HUES64 (cell line): Measurements from ENCODE around the gene ASPN. TPM values are rescaled to one million over a fixed set of nuclear protein-coding genes. Genes with fewer than 3 reads are reported as not detected.

Experiments
- H3K27ac ChIP-seq: 2 replicates; pipeline ENCODE4 v1.7.0; 2013; ENCODE audit warnings: low read depth, low read length, inconsistent platforms
- H3K27me3 ChIP-seq: 2 replicates; pipeline ENCODE4 v1.6.1; 2013; ENCODE audit warnings: mild to moderate bottlenecking, low read length; ENCODE audit not compliant: insufficient read depth
- H3K36me3 ChIP-seq: 2 replicates; pipeline ENCODE4 v1.6.1; 2013; ENCODE audit warnings: mild to moderate bottlenecking, low read length; ENCODE audit not compliant: insufficient read depth
- H3K4me1 ChIP-seq: 2 replicates; pipeline ENCODE4 v1.6.1; 2013; ENCODE audit warnings: mild to moderate bottlenecking, low read length, moderate library complexity; ENCODE audit not compliant: insufficient read depth
- H3K4me3 ChIP-seq: 2 replicates; pipeline ENCODE4 v1.5.1; 2013; ENCODE audit warnings: mild to moderate bottlenecking, low read length, moderate library complexity
- H3K9ac ChIP-seq: 2 replicates; pipeline ENCODE4 v1.6.1; 2013; ENCODE audit warnings: mild to moderate bottlenecking, low read depth, low read length
- H3K9me3 ChIP-seq: 2 replicates; pipeline ENCODE4 v1.6.1; 2013; ENCODE audit warnings: low read depth, low read length; ENCODE audit not compliant: insufficient read depth
- WGBS: fragments of 150-250, 120-280 bp; methylation state at CpG from one replicate; pipeline ENCODE4 v1.1.7; 2013; ENCODE audit warnings: missing lambda C conversion rate; 5-methylcytosine and 5-hydroxymethylcytosine counted together
- polyA plus RNA-seq, 2 experiments: library from polyadenylated mRNA; stranded (reverse); fragments of 50-300 nt; gene quantifications; one replicate each; pipeline ENCODE4 v1.2.3, GENCODE V29; 2013

ASPN gene
- polyA plus RNA-seq (2013, experiment 1 of 2), result not detected
- not detected for polyA plus RNA-seq (2013, experiment 2 of 2)

DNA sequence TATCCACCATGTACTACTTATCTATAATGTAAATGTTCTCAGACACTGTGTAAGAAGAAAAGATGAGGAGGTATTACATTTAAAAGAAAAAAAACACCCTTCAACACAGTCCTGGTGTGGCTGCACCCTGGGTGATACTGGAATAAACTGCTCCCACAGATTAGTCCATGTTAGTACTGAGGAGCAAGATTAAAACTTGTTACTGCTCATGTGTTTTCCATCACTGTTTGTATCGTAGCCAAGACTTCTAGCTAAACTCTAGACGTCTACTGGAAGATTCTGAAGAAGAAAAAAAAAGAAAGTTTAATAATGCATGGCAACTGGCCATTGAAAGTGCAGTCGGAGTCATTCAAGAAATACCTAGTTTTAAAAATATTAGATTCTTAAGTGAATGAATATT is at the start of gene ASPN:
ASPN (minus strand) TSS at position 178 of the 400 bp plus-strand sequence.
- H3K27me3 ChIP-seq, result no peaks in the 10 kb centered on the region
- 97% methylated on average over 2 of the region's 3 CpGs for WGBS
- H3K9ac ChIP-seq, result no peak within 1 kb of the TSS
- no peaks in the 10 kb centered on the region for H3K9me3 ChIP-seq
- H3K27ac ChIP-seq, result no peak within 1 kb of the TSS
- H3K4me3 ChIP-seq, result no peak within 1 kb of the TSS
- no peaks in the 10 kb centered on the region for H3K36me3 ChIP-seq
- H3K4me1 ChIP-seq, result peaks cover 18% of the 10 kb centered on the region

DNA sequence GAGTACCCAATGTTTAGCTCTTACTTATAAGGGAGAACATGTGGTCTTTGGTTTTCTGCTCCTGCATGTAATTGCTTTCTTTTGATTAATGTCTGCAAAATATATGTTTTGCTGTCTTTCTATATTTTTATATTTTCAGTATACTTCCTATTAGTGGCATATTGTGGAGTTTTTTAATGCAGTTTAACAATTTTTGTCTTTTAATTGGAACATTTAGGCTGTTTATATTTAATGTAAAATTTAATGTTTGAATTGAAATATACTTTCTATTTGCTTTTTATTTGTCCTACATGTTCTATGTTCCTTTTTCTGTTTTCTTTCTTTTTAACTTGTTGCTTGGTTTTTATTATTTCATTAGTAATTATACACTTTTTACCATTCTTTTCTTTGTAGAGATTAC is 48.6 kb upstream of the ASPN start:
- H3K27ac ChIP-seq, result no peak overlapping the region
- no peak overlapping the region for H3K9ac ChIP-seq
- no peaks in the 10 kb centered on the region for H3K27me3 ChIP-seq
- H3K4me3 ChIP-seq, result no peak overlapping the region
- H3K4me1 ChIP-seq, result peaks cover 3% of the 10 kb centered on the region; the same call in 1 of the 2 replicates
- H3K9me3 ChIP-seq, result no peaks in the 10 kb centered on the region
- no peaks in the 10 kb centered on the region for H3K36me3 ChIP-seq

- Histone ChIP-seq H3K27ac (no peak overlapping the region), H3K9me3 (no peaks in the 10 kb centered on the region), H3K4me3 (no peak overlapping the region), H3K4me1 (no peaks in the 10 kb centered on the region), H3K27me3 (no peaks in the 10 kb centered on the region), H3K36me3 (no peaks in the 10 kb centered on the region), H3K9ac (no peak overlapping the region)
- WGBS, result 87% methylated on average over 2 of the region's 3 CpGs
Observed at GRCh38 chr9:92529124-92529523, 46.8 kb upstream of the ASPN start.

- WGBS, result 96% methylated on average over 1 of the region's 1 CpG
- H3K27ac ChIP-seq, result no peak overlapping the region
- no peaks in the 10 kb centered on the region for H3K4me1 ChIP-seq
- no peak overlapping the region for H3K9ac ChIP-seq
- no peaks in the 10 kb centered on the region for H3K27me3 ChIP-seq
- H3K4me3 ChIP-seq, result no peak overlapping the region
- no peaks in the 10 kb centered on the region for H3K9me3 ChIP-seq
- no peaks in the 10 kb centered on the region for H3K36me3 ChIP-seq
Observed at GRCh38 chr9:92528522-92528849, 46.2 kb upstream of the ASPN start.

DNA sequence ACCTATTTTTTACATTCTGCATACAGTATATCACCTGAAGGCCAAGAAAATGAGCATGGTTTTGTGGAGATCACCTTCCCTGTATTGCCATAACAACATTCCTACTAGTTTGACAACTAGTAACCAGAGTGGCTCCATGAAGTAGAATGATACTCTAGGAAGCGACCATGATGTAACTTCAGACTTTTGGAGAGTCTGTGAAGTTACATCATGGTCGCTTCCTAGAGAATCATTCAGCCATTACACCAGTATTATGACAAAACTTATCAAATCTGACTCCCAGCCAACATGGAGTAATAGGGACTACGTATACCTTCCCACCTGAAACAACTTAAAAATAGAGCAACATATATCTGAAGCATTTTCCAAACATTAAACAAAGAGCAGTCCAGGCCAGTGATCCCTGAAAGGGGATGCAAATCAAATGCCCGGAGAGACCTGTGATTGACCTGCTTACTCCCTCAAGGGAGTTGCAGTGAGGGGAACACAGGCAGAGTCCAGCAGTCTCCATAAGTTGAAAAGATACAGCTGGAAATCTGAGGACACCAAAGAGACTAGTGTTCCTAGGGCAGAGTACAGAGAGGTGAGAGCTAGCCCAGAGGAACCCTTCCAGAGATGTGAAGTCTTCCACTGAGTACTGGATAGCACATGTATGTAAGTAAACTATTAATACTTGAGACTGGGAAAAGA is 45.7 kb upstream of the ASPN start:
- H3K4me1 ChIP-seq, result no peaks in the 10 kb centered on the region
- no peak overlapping the region for H3K4me3 ChIP-seq
- H3K27ac ChIP-seq, result no peak overlapping the region
- no peaks in the 10 kb centered on the region for H3K36me3 ChIP-seq
- H3K9ac ChIP-seq, result no peak overlapping the region
- 87% methylated on average over 4 of the region's 4 CpGs for WGBS
- no peaks in the 10 kb centered on the region for H3K27me3 ChIP-seq
- H3K9me3 ChIP-seq, result no peaks in the 10 kb centered on the region

- no peaks in the 10 kb centered on the region for H3K4me1 ChIP-seq
- no peaks in the 10 kb centered on the region for H3K27me3 ChIP-seq
- H3K4me3 ChIP-seq, result no peak overlapping the region
- no peaks in the 10 kb centered on the region for H3K36me3 ChIP-seq
- H3K27ac ChIP-seq, result no peak overlapping the region
- H3K9ac ChIP-seq, result no peak overlapping the region
- 100% methylated on average over 2 of the region's 2 CpGs for WGBS
- no peaks in the 10 kb centered on the region for H3K9me3 ChIP-seq
Observed at GRCh38 chr9:92527291-92527828, 45.1 kb upstream of the ASPN start.

GRCh38 chr9:92525306-92525705 is 43.0 kb upstream of the ASPN start:
- H3K4me3 ChIP-seq, result no peak overlapping the region
- WGBS, result 100% methylated on average over 5 of the region's 5 CpGs
- H3K27ac ChIP-seq, result no peak overlapping the region
- no peaks in the 10 kb centered on the region; the same call in 1 of the 2 replicates for H3K9me3 ChIP-seq
- H3K27me3 ChIP-seq, result no peaks in the 10 kb centered on the region
- no peaks in the 10 kb centered on the region for H3K4me1 ChIP-seq
- H3K36me3 ChIP-seq, result no peaks in the 10 kb centered on the region
- no peak overlapping the region for H3K9ac ChIP-seq

DNA sequence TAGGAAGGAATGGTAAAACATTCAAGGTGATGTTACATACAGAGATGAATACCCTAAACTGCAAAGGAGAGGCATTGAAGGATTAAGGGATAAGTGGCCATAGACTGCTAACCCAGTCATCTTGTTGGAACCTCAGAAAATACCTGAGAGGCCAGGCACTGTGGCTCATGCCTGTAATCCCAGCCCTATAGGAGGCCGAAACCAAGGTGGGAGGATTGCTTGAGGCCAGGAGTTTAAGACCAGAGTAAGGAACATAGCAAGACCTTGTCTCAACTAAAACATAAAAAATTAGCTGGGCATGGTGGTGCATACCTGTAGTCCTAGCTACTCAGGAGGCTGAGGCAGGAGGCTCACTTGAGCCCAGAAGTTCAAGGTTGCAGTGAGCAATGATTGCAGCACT is 42.6 kb upstream of the ASPN start:
- H3K27ac ChIP-seq, result no peak overlapping the region
- no peaks in the 10 kb centered on the region for H3K36me3 ChIP-seq
- H3K9ac ChIP-seq, result no peak overlapping the region
- H3K9me3 ChIP-seq, result no peaks in the 10 kb centered on the region; the same call in 1 of the 2 replicates
- H3K4me1 ChIP-seq, result no peaks in the 10 kb centered on the region
- no peak overlapping the region for H3K4me3 ChIP-seq
- WGBS, result 89% methylated on average over 1 of the region's 1 CpG
- no peaks in the 10 kb centered on the region for H3K27me3 ChIP-seq

- Histone ChIP-seq H3K9ac (no peak overlapping the region), H3K9me3 (no peaks in the 10 kb centered on the region; the same call in 1 of the 2 replicates), H3K4me3 (no peak overlapping the region), H3K27me3 (no peaks in the 10 kb centered on the region), H3K36me3 (no peaks in the 10 kb centered on the region), H3K4me1 (peaks cover 1% of the 10 kb centered on the region; the same call in 1 of the 2 replicates), H3K27ac (no peak overlapping the region)
- 91% methylated on average over 10 of the region's 10 CpGs for WGBS
Observed at GRCh38 chr9:92522983-92523970, 41.0 kb upstream of the ASPN start.

DNA sequence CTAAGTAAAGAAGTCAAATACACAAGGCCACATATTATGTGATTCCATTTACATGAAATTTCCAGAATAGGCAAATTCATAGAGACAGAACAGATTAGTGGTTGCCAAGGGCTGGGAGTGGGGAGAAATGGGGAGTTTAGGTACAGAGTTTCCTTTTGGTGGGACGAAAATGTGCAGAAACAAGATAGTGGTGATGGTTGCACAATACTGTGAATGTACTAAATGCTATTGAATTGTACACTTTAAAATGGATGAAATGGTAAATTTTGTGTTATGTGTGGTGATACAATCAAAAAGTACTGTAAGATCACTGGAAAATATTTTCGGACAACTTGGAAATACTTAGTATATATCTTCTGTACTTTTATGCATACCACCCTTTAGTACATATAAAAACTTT is 38.5 kb upstream of the ASPN start:
- Histone ChIP-seq H3K4me1 (peaks cover 21% of the 10 kb centered on the region), H3K9me3 (no peaks in the 10 kb centered on the region; the same call in 1 of the 2 replicates), H3K9ac (no peak overlapping the region), H3K27ac (no peak overlapping the region), H3K4me3 (no peak overlapping the region), H3K27me3 (no peaks in the 10 kb centered on the region), H3K36me3 (no peaks in the 10 kb centered on the region)
- WGBS, result 91% methylated on average over 1 of the region's 2 CpGs

GRCh38 chr9:92518199-92518598 is 35.9 kb upstream of the ASPN start:
- WGBS, result 95% methylated on average over 4 of the region's 4 CpGs
- Histone ChIP-seq H3K27ac (no peak overlapping the region), H3K9me3 (no peaks in the 10 kb centered on the region; the same call in 1 of the 2 replicates), H3K4me3 (no peak overlapping the region), H3K9ac (no peak overlapping the region), H3K36me3 (no peaks in the 10 kb centered on the region), H3K4me1 (peaks cover 21% of the 10 kb centered on the region), H3K27me3 (no peaks in the 10 kb centered on the region)
